Endothelial cell of umbilical vein (primary cell): ENCODE results near the gene SCN1B. TPM values are rescaled to one million over a fixed set of nuclear protein-coding genes. Genes with fewer than 3 reads are reported as not detected.

Experiments
- BruUV-seq: library from RNA; stranded (reverse); fragments of 400-500 nt; replicated peaks from 2 replicates; lab custom pipeline; 2021; lab: Mats Ljungman, UMichigan
- CTCF ChIA-PET: fragments of 300-600, 350-600 bp; sonication (Branson Sonifier 250); formaldehyde crosslinking; loops from one replicate; lab custom pipeline; 2021; ENCODE audit warnings: antibody characterized with exemption, inconsistent platforms; lab: Charles Lee
- POLR2A ChIA-PET: fragments of 300-600, 350-600 bp; sonication (Branson Sonifier 250); formaldehyde crosslinking; loops from one replicate; lab custom pipeline; 2021; ENCODE audit warnings: antibody characterized with exemption, inconsistent platforms; lab: Charles Lee
- DNase-seq: peaks from one replicate; pipeline ENCODE4 v3.0.0-alpha.2; 2011; ENCODE audit warnings: low read depth, low spot score
- FAIRE-seq: peaks from 2 replicates; lab custom pipeline; 2011; peaks lifted over from hg19 to GRCh38; lab: Jason Lieb, UNC
- H2AFZ ChIP-seq: 2 replicates; pipeline ENCODE4 v1.6.0; 2012; ENCODE audit warnings: low read depth, low read length, control low read depth, inconsistent platforms
- H3K27ac ChIP-seq: 2 replicates; pipeline ENCODE4 v1.5.1; 2011; ENCODE audit warnings: low read depth, mild to moderate bottlenecking, control low read depth, low read length, moderate library complexity; ENCODE audit not compliant: insufficient read depth
- H3K27me3 ChIP-seq, 2 experiments: 2 replicates each; pipeline versions ENCODE4 v1.6.0 to v1.6.1; 2011; ENCODE audit warnings: low read length in 2 of 2, mixed read lengths in 1 of 2; ENCODE audit not compliant: control insufficient read depth in 2 of 2, insufficient read depth in 2 of 2
- H3K36me3 ChIP-seq, 2 experiments: 2 replicates in 1 of 2; 3 replicates in 1 of 2; pipeline ENCODE4 v1.5.1; 2011; ENCODE audit warnings: low read length in 2 of 2, mild to moderate bottlenecking in 1 of 2, moderate library complexity in 1 of 2; ENCODE audit not compliant: control insufficient read depth in 2 of 2, insufficient read depth in 2 of 2; ENCODE audit errors: extremely low read depth in 1 of 2
- H3K4me1 ChIP-seq: 3 replicates; pipeline ENCODE4 v1.5.1; 2011; ENCODE audit warnings: mild to moderate bottlenecking, low read length; ENCODE audit not compliant: control insufficient read depth, insufficient read depth; ENCODE audit errors: extremely low read depth
- H3K4me2 ChIP-seq: 2 replicates; pipeline ENCODE4 v1.6.1; 2011; ENCODE audit warnings: low read length, control low read depth, mixed read lengths; ENCODE audit not compliant: insufficient read depth
- H3K4me3 ChIP-seq, 3 experiments: fragments of 200-600 bp in 1 of 3; sonication (generic), shearing (Covaris generic) in 1 of 3; replicated peaks in 1 of 3; 2 replicates each; pipeline ENCODE4 v1.5.1; 2011 to 2016; ENCODE audit warnings: control low read depth in 3 of 3, low read length in 3 of 3, mild to moderate bottlenecking in 2 of 3, inconsistent platforms in 1 of 3, low read depth in 1 of 3, moderate library complexity in 1 of 3; ENCODE audit not compliant: insufficient read depth in 1 of 3
- H3K79me2 ChIP-seq: 2 replicates; pipeline ENCODE4 v1.6.0; 2012; ENCODE audit warnings: low read length, inconsistent platforms; ENCODE audit not compliant: control insufficient read depth, insufficient read depth
- H3K9ac ChIP-seq: replicated peaks from 2 replicates; pipeline ENCODE3; 2011; ENCODE audit warnings: low read length, control low read depth; ENCODE audit not compliant: insufficient read depth; ENCODE audit errors: extremely low read depth
- H3K9me1 ChIP-seq: replicated peaks from 3 replicates; pipeline ENCODE4 v1.6.0; 2011; ENCODE audit warnings: mild to moderate bottlenecking, low read length; ENCODE audit not compliant: control insufficient read depth, insufficient read depth; ENCODE audit errors: extremely low read depth
- H3K9me3 ChIP-seq: replicated peaks from 2 replicates; pipeline ENCODE4 v1.5.1; 2012; ENCODE audit warnings: low read length, inconsistent platforms; ENCODE audit not compliant: control insufficient read depth, insufficient read depth
- H4K20me1 ChIP-seq: replicated peaks from 2 replicates; pipeline ENCODE3; 2011; ENCODE audit warnings: mild to moderate bottlenecking, low read length; ENCODE audit not compliant: control insufficient read depth, insufficient read depth; ENCODE audit errors: extremely low read depth
- CTCF ChIP-seq, 2 donors: IDR thresholded peaks; 1 replicate in 1 of 2; 2 replicates in 1 of 2; pipeline ENCODE4 v1.5.1; 2011; ENCODE audit warnings: low read length in 2 of 2, mild to moderate bottlenecking in 2 of 2, moderate library complexity in 2 of 2, control low read depth in 1 of 2, inconsistent platforms in 1 of 2, low read depth in 1 of 2; ENCODE audit not compliant: insufficient read depth in 1 of 2; ENCODE audit errors: extremely low read depth in 1 of 2
- EZH2 ChIP-seq: IDR thresholded peaks from 2 replicates; pipeline ENCODE4 v1.6.1; 2012; ENCODE audit warnings: borderline replicate concordance, low read depth, mild to moderate bottlenecking, moderate library complexity, low read length, inconsistent platforms; ENCODE audit not compliant: severe bottlenecking
- FOS ChIP-seq: IDR thresholded peaks from 2 replicates; pipeline ENCODE4 v1.6.1; 2011; ENCODE audit warnings: mild to moderate bottlenecking, low read length, moderate library complexity, borderline replicate concordance; ENCODE audit not compliant: insufficient read depth
- GATA2 ChIP-seq: IDR thresholded peaks from 2 replicates; pipeline ENCODE4 v1.7.0; 2011; ENCODE audit warnings: low read depth, mild to moderate bottlenecking, moderate library complexity, mixed read lengths, low read length; ENCODE audit not compliant: insufficient read length, insufficient read depth
- JUN ChIP-seq: IDR thresholded peaks from 2 replicates; pipeline ENCODE4 v1.6.1; 2011; ENCODE audit warnings: borderline replicate concordance, low read depth; ENCODE audit not compliant: insufficient read length, insufficient read depth
- MAX ChIP-seq: IDR thresholded peaks from 2 replicates; pipeline ENCODE4 v1.6.1; 2011; ENCODE audit not compliant: insufficient read depth, insufficient read length
- MYC ChIP-seq: IDR thresholded peaks from one replicate; pipeline ENCODE4 v1.6.1; 2011; ENCODE audit warnings: mild to moderate bottlenecking, low read depth, low read length
- POLR2A ChIP-seq: IDR thresholded peaks from 2 replicates; pipeline ENCODE4 v1.6.1; 2012; ENCODE audit warnings: low read depth, mild to moderate bottlenecking, control low read depth, low read length
- POLR2AphosphoS5 ChIP-seq: IDR thresholded peaks from 2 replicates; pipeline ENCODE4 v1.6.1; 2012; ENCODE audit warnings: low read depth, mild to moderate bottlenecking, control low read depth, low read length, moderate library complexity; ENCODE audit not compliant: insufficient read depth
- dilution Hi-C: fragments of 300-500 bp; cut with MboI; formaldehyde crosslinking; loops from one replicate; pipeline ENCODE4 v1.15.0; 2019; ENCODE audit warnings: low sequenced_read_pairs; ENCODE audit not compliant: extremely low pct_ligation_motif_present
- intact Hi-C: fragments of 100-400 bp; cut with micrococcal nuclease; formaldehyde crosslinking; loops from one replicate; pipeline ENCODE4 v1.10.0; 2022
- polyA plus RNA-seq, 4 experiments: library from polyadenylated mRNA; depleted of rRNA in 3 of 4; stranded (reverse) in 3 of 4; unstranded in 1 of 4; fragments of >200 nt; gene quantifications; 2 replicates each; pipeline versions ENCODE4 v1.2.1 to v1.2.3, GENCODE V29; 2011 to 2012; ENCODE audit warnings: missing spikeins in 1 of 4
- total RNA-seq: library from RNA; stranded (reverse); gene quantifications from 2 replicates; pipeline ENCODE4 v1.2.3, GENCODE V29; 2021

SCN1B gene
- total and polyA plus RNA-seq, 2 donors (not counting 3 experiments of a cell fraction or from before 2014, with no cell fraction given): 11.2 to 14.2 TPM

- Histone ChIP-seq H3K9ac (no peak overlapping the region), H3K36me3 (no peaks in the 10 kb centered on the region), H3K4me1 (no peaks in the 10 kb centered on the region), H3K27me3 (peaks cover 0 to 3% of the 10 kb centered on the region in 2 experiments), H2AFZ (no peak overlapping the region), H3K79me2 (no peaks in the 10 kb centered on the region), H3K4me2 (no peak overlapping the region), H3K9me3 (no peaks in the 10 kb centered on the region), H3K9me1 (no peaks in the 10 kb centered on the region), H4K20me1 (no peaks in the 10 kb centered on the region), H3K4me3 (no peak overlapping the region), H3K27ac (no peak overlapping the region)
- peak; percentile 43 for FAIRE-seq
- dilution Hi-C loops: no loop called here
- BruUV-seq: no TSS peak
- DNase-seq: no peak
- POLR2A ChIA-PET: no interaction called here
- CTCF ChIA-PET: interaction anchor here (0.9 to 1.8 kb wide), 4 partner anchors 8 to 66 kb away, joined by 3 to 11 read pairs (median 7); no protein-coding TSS in a partner anchor
- no peak for TF ChIP-seq GATA2
- TF ChIP-seq MYC: no peak
- no peak for TF ChIP-seq MAX
- TF ChIP-seq POLR2A: no peak
- no peak for TF ChIP-seq JUN
- intact Hi-C loops: no loop called here
Observed at GRCh38 chr19:35059006-35059798, 28.9 kb downstream of the SCN1B start.

GRCh38 chr19:35059799-35060091, 29.5 kb downstream of the SCN1B start:
- TF ChIP-seq EZH2: no peak
- no peak for TF ChIP-seq MAX
- TF ChIP-seq POLR2A: no peak
- no peak for TF ChIP-seq POLR2AphosphoS5
- no peak for TF ChIP-seq MYC
- no peak for TF ChIP-seq JUN
- no peak for TF ChIP-seq FOS
- no peak for TF ChIP-seq CTCF (IDR thresholded peaks at IDR 0.05; ENCODE audit: extremely low read depth in 1 of 2, insufficient read depth in 1 of 2, low read depth in 1 of 2, low read length in 2 of 2)
- TF ChIP-seq GATA2: no peak
- dilution Hi-C loops: no loop called here
- Histone ChIP-seq H3K9me3 (no peaks in the 10 kb centered on the region), H3K4me3 (no peak overlapping the region), H3K4me2 (no peak overlapping the region), H3K9ac (no peak overlapping the region), H3K9me1 (no peaks in the 10 kb centered on the region), H4K20me1 (no peaks in the 10 kb centered on the region), H2AFZ (no peak overlapping the region), H3K27ac (no peak overlapping the region), H3K4me1 (no peaks in the 10 kb centered on the region), H3K79me2 (no peaks in the 10 kb centered on the region), H3K36me3 (no peaks in the 10 kb centered on the region), H3K27me3 (peaks cover 0 to 3% of the 10 kb centered on the region in 2 experiments)
- DNase-seq (no peak), FAIRE-seq (no peak)
- no TSS peak for BruUV-seq
- CTCF ChIA-PET: interaction anchor here (1.8 kb wide), 1 partner anchor 15 kb away, joined by 10 read pairs; no protein-coding TSS in a partner anchor
- POLR2A ChIA-PET: no interaction called here
- intact Hi-C loops: no loop called here
